Spleen (tissue), 11 donors: ENCODE results near the gene SORCS3. TPM values are rescaled to one million over a fixed set of nuclear protein-coding genes. Genes with fewer than 3 reads are reported as not detected.

Experiments
- DNase-seq: peaks from one replicate; pipeline ENCODE4 v3.0.0-alpha.2; 2020
- H3K27ac ChIP-seq, 8 donors: fragments of 200-600 bp; sonication (generic) in 7 of 8; 1 replicate in 4 of 8; 2 replicates in 4 of 8; pipeline versions ENCODE4 v1.5.0 to v1.8.0; 2016 to 2021; ENCODE audit warnings: inconsistent platforms in 4 of 8, mild to moderate bottlenecking in 4 of 8, moderate library complexity in 1 of 8
- H3K27me3 ChIP-seq, 7 donors: fragments of 200-600 bp; sonication (generic) in 6 of 7; replicated peaks in 1 of 7; 1 replicate in 4 of 7; 2 replicates in 3 of 7; pipeline versions ENCODE4 v1.5.0 to v1.8.0; 2016 to 2021; ENCODE audit warnings: inconsistent platforms in 3 of 7, mild to moderate bottlenecking in 1 of 7
- H3K36me3 ChIP-seq, 6 donors: fragments of 200-600 bp; sonication (generic) in 5 of 6; 1 replicate in 4 of 6; 2 replicates in 2 of 6; pipeline versions ENCODE4 v1.5.0 to v1.8.0; 2016 to 2021; ENCODE audit warnings: inconsistent platforms in 2 of 6
- H3K4me1 ChIP-seq, 6 donors: fragments of 200-600 bp; sonication (generic) in 5 of 6; 1 replicate in 3 of 6; 2 replicates in 3 of 6; pipeline versions ENCODE4 v1.5.0 to v1.8.0; 2016 to 2021; ENCODE audit warnings: inconsistent platforms in 3 of 6
- H3K4me3 ChIP-seq, 8 donors: fragments of 200-600 bp; sonication (generic) in 7 of 8; 1 replicate in 4 of 8; 2 replicates in 4 of 8; pipeline versions ENCODE4 v1.5.0 to v1.8.0; 2016 to 2021; ENCODE audit warnings: inconsistent platforms in 4 of 8, mild to moderate bottlenecking in 4 of 8, moderate library complexity in 2 of 8
- H3K9me3 ChIP-seq, 8 donors: fragments of 200-600 bp; sonication (generic) in 7 of 8; 1 replicate in 4 of 8; 2 replicates in 4 of 8; pipeline versions ENCODE4 v1.5.0 to v1.8.0; 2016 to 2021; ENCODE audit warnings: inconsistent platforms in 4 of 8
- CTCF ChIP-seq, 11 experiments: fragments of 200-600 bp in 7 of 11; fragments of 450-650 bp in 4 of 11; sonication (generic) in 4 of 11; IDR thresholded peaks in 8 of 11; conservative IDR thresholded peaks in 3 of 11; 1 replicate in 7 of 11; 2 replicates in 4 of 11; pipeline versions ENCODE4 v1.4.0 to v1.8.0; 2016 to 2021; ENCODE audit warnings: antibody characterized with exemption in 11 of 11, inconsistent platforms in 4 of 11, mild to moderate bottlenecking in 1 of 11
- POLR2A ChIP-seq, 3 donors: fragments of 450-650 bp; IDR thresholded peaks; one replicate each; pipeline ENCODE4 v1.5.1; 2017; ENCODE audit warnings: antibody characterized with exemption in 3 of 3, mild to moderate bottlenecking in 1 of 3
- POLR2AphosphoS5 ChIP-seq, 3 donors: sonication (generic); formaldehyde crosslinking; IDR thresholded peaks; one replicate each; pipeline ENCODE4 v1.5.1; 2017; ENCODE audit warnings: antibody characterized with exemption in 3 of 3
- WGBS, 5 donors: extraction: QIAGEN DNeasy Blood & Tissue Kit in 3 of 5; methylation state at CpG; one replicate each; pipeline versions ENCODE4 v1.1.5 to v1.1.7; 2013 to 2018; 5-methylcytosine and 5-hydroxymethylcytosine counted together
- intact Hi-C: fragments of 100-400 bp; cut with DNase I; formaldehyde crosslinking; loops from one replicate; pipeline ENCODE4 v1.15.0; 2023; ENCODE audit warnings: low total_unique reads
- polyA plus RNA-seq, 3 donors: library from polyadenylated mRNA; stranded (reverse); fragments of 200-250 nt; gene quantifications; one replicate each; pipeline ENCODE4 v1.2.1, GENCODE V29; 2013
- total RNA-seq, 7 donors: library from RNA; depleted of rRNA in 3 of 7; stranded (reverse); fragments of >200 nt in 3 of 7; fragmentation: NEBNext Ultra II Directional in 4 of 7; extraction: Animal tissue kit (Norgen Biotek cat#: 25700) in 4 of 7; gene quantifications; one replicate each; pipeline versions ENCODE4 v1.1.0 to v1.2.1, GENCODE V29; 2016 to 2021
- donor health status: healthy with polysubstance abuse.
- donor health status: DM: no; HTN: no; CAD: no; lungs with moderate emphysema.
- donor health status: DM: no; HTN: no; CAD: no.
- donor health status: Bipolar disorder and iron deficiency.
- donor health status: healthy.
- donor health status: DM: no; HTN: no; CAD: no.
- donor health status: DM: yes; HTN: yes; CAD: no.

The SORCS3 gene
- total and polyA plus RNA-seq, 10 donors, result 0.03 to 0.06 TPM; not detected in 8

- H3K9me3 ChIP-seq, result peaks cover 0 to 7% (median 0%) of the 10 kb centered on the region in 8 donors
- 74 to 83% (median 79%) methylated on average over 2 of the region's 2 CpGs for WGBS, 5 donors
- no peak overlapping the region for H3K4me3 ChIP-seq
- intact Hi-C loops, result no loop called here
- H3K27me3 ChIP-seq, result peaks cover 0 to 57% (median 0%) of the 10 kb centered on the region in 7 donors
- DNase-seq, result no peak
- no peaks in the 10 kb centered on the region for H3K36me3 ChIP-seq
- H3K4me1 ChIP-seq, result no peaks in the 10 kb centered on the region
- H3K27ac ChIP-seq, result no peak overlapping the region
- TF ChIP-seq POLR2AphosphoS5 (IDR thresholded peaks at IDR 0.05) (no peak), POLR2A (IDR thresholded peaks at IDR 0.05) (no peak), CTCF (IDR thresholded peaks at IDR 0.05 in 8 of 11, conservative IDR thresholded peaks at IDR 0.05 in 3 of 11) (no peak)
Measured at GRCh38 chr10:104617831-104618230, 23.3 kb upstream of the SORCS3 start.

- TF ChIP-seq POLR2A (IDR thresholded peaks at IDR 0.05) (no peak), CTCF (IDR thresholded peaks at IDR 0.05 in 8 of 11, conservative IDR thresholded peaks at IDR 0.05 in 3 of 11) (no peak), POLR2AphosphoS5 (IDR thresholded peaks at IDR 0.05) (no peak)
- DNase-seq, result no peak
- 88 to 95% (median 89%) methylated on average over 1 of the region's 1 CpG for WGBS, 5 donors
- no peaks in the 10 kb centered on the region for H3K4me1 ChIP-seq
- no peak overlapping the region for H3K27ac ChIP-seq
- intact Hi-C loops, result no loop called here
- H3K36me3 ChIP-seq, result no peaks in the 10 kb centered on the region
- H3K4me3 ChIP-seq, result no peak overlapping the region
- peaks cover 0 to 5% (median 0%) of the 10 kb centered on the region in 8 donors for H3K9me3 ChIP-seq
- H3K27me3 ChIP-seq, result peaks cover 0 to 62% (median 0%) of the 10 kb centered on the region in 7 donors
Measured at GRCh38 chr10:104622175-104622574, 18.9 kb upstream of the SORCS3 start.

- peaks cover 0 to 4% (median 0%) of the 10 kb centered on the region in 8 donors for H3K9me3 ChIP-seq
- H3K4me3 ChIP-seq, result no peak overlapping the region
- no peaks in the 10 kb centered on the region for H3K4me1 ChIP-seq
- no peaks in the 10 kb centered on the region for H3K36me3 ChIP-seq
- intact Hi-C loops, result no loop called here
- peaks cover 0 to 60% (median 0%) of the 10 kb centered on the region in 7 donors for H3K27me3 ChIP-seq
- WGBS, 5 donors, result 31 to 39% (median 37%) methylated on average over 3 to 4 of the region's 4 CpGs
- TF ChIP-seq POLR2A (IDR thresholded peaks at IDR 0.05) (no peak), CTCF (IDR thresholded peaks at IDR 0.05 in 8 of 11, conservative IDR thresholded peaks at IDR 0.05 in 3 of 11) (peak in 1 of 11 experiments; percentile 25)
- H3K27ac ChIP-seq, result no peak overlapping the region
- DNase-seq, result no peak
Measured at GRCh38 chr10:104622598-104623209, 18.4 kb upstream of the SORCS3 start.

- TF ChIP-seq POLR2A (IDR thresholded peaks at IDR 0.05) (no peak), POLR2AphosphoS5 (IDR thresholded peaks at IDR 0.05) (no peak), CTCF (IDR thresholded peaks at IDR 0.05 in 8 of 11, conservative IDR thresholded peaks at IDR 0.05 in 3 of 11) (no peak)
- Histone ChIP-seq H3K9me3 (no peaks in the 10 kb centered on the region), H3K36me3 (no peaks in the 10 kb centered on the region), H3K27ac (no peak overlapping the region), H3K4me1 (no peaks in the 10 kb centered on the region), H3K27me3 (peaks cover 0 to 43% (median 8%) of the 10 kb centered on the region in 7 donors), H3K4me3 (no peak overlapping the region)
- intact Hi-C loops, result no loop called here
- WGBS, 5 donors, result 80 to 89% (median 81%) methylated on average over 26 of the region's 26 CpGs
- DNase-seq, result peak; percentile 63
Measured at GRCh38 chr10:104630731-104631130, 10.4 kb upstream of the SORCS3 start.
